ENCODE data around the gene CORO2B.

The CORO2B gene

GRCh38 chr15:68555679-68556037 is 23.1 kb upstream of the CORO2B start:
- Histone ChIP-seq H3K9me3 (replicated peaks; ENCODE audit: insufficient read depth, low read length) (no peaks in the 10 kb centered on the region), H3K4me2 (ENCODE audit: low read depth, low read length) (no peak overlapping the region), H2AFZ (ENCODE audit: low read length) (no peak overlapping the region)

GRCh38 chr15:68556139-68556990 is 22.4 kb upstream of the CORO2B start:
- no peaks in the 10 kb centered on the region for H4K20me1 ChIP-seq (ENCODE audit: insufficient read depth, low read length)

More at GRCh38 chr15:68555679-68556037, 23.1 kb upstream of the CORO2B start:
- no peak overlapping the region for H3K27ac ChIP-seq (ENCODE audit: low read length)
- H3K27me3 ChIP-seq (replicated peaks; ENCODE audit: insufficient read depth, low read length): 0 out of 2 replicates have a peak, but pooled peaks cover 3% of the 10 kb centered on the region
- no peaks in the 10 kb centered on the region for H3K4me1 ChIP-seq (ENCODE audit: low read length)
- H3K9ac ChIP-seq (ENCODE audit: low read length): no peak overlapping the region
- no peaks in the 10 kb centered on the region for H3K79me2 ChIP-seq (ENCODE audit: low read length)
- DNase-seq: no peak
- H4K20me1 ChIP-seq (ENCODE audit: insufficient read depth, low read length): no peaks in the 10 kb centered on the region
- no peaks in the 10 kb centered on the region for H3K36me3 ChIP-seq (replicated peaks; ENCODE audit: insufficient read depth, low read length)
- H3K4me3 ChIP-seq (ENCODE audit: low read length): no peak overlapping the region
- TF ChIP-seq, protein P1, sequence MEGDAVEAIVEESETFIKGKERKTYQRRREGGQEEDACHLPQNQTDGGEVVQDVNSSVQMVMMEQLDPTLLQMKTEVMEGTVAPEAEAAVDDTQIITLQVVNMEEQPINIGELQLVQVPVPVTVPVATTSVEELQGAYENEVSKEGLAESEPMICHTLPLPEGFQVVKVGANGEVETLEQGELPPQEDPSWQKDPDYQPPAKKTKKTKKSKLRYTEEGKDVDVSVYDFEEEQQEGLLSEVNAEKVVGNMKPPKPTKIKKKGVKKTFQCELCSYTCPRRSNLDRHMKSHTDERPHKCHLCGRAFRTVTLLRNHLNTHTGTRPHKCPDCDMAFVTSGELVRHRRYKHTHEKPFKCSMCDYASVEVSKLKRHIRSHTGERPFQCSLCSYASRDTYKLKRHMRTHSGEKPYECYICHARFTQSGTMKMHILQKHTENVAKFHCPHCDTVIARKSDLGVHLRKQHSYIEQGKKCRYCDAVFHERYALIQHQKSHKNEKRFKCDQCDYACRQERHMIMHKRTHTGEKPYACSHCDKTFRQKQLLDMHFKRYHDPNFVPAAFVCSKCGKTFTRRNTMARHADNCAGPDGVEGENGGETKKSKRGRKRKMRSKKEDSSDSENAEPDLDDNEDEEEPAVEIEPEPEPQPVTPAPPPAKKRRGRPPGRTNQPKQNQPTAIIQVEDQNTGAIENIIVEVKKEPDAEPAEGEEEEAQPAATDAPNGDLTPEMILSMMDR (IDR thresholded peaks at IDR 0.05; ENCODE audit: low read length): no peak
- TF ChIP-seq EZH2 (optimal IDR thresholded peaks at IDR 0.05; ENCODE audit: low read depth, low read length) (no peak), EZH2phosphoT487 (IDR thresholded peaks at IDR 0.05; ENCODE audit: low read length) (no peak)
- no peaks in the 10 kb centered on the region for H3K9me2 ChIP-seq (replicated peaks; ENCODE audit: insufficient read depth, low read length)
- H3F3A ChIP-seq (ENCODE audit: insufficient read depth, low read length): no peaks in the 10 kb centered on the region

GRCh38 chr15:68557469-68558317 is 21.1 kb upstream of the CORO2B start:
- Histone ChIP-seq H4K20me1 (ENCODE audit: insufficient read depth, low read length) (no peaks in the 10 kb centered on the region), H3F3A (ENCODE audit: insufficient read depth, low read length) (no peaks in the 10 kb centered on the region), H3K79me2 (ENCODE audit: low read length) (no peaks in the 10 kb centered on the region), H3K27me3 (replicated peaks; ENCODE audit: insufficient read depth, low read length) (0 out of 2 replicates have a peak, but pooled peaks cover 2% of the 10 kb centered on the region), H3K4me1 (ENCODE audit: low read length) (no peaks in the 10 kb centered on the region), H3K9me2 (replicated peaks; ENCODE audit: insufficient read depth, low read length) (no peaks in the 10 kb centered on the region), H3K36me3 (replicated peaks; ENCODE audit: insufficient read depth, low read length) (no peaks in the 10 kb centered on the region), H2AFZ (ENCODE audit: low read length) (no peak overlapping the region), H3K27ac (ENCODE audit: low read length) (no peak overlapping the region), H3K4me3 (ENCODE audit: low read length) (no peak overlapping the region), H3K9me3 (replicated peaks; ENCODE audit: insufficient read depth, low read length) (no peaks in the 10 kb centered on the region), H3K9ac (ENCODE audit: low read length) (no peak overlapping the region), H3K4me2 (ENCODE audit: low read depth, low read length) (no peak overlapping the region)
- no peak for DNase-seq
- TF ChIP-seq EZH2 (optimal IDR thresholded peaks at IDR 0.05; ENCODE audit: low read depth, low read length) (no peak), EZH2phosphoT487 (IDR thresholded peaks at IDR 0.05; ENCODE audit: low read length) (no peak)
- TF ChIP-seq, protein P1 (IDR thresholded peaks at IDR 0.05; ENCODE audit: low read length): no peak

More at GRCh38 chr15:68556139-68556990, 22.4 kb upstream of the CORO2B start:
- TF ChIP-seq EZH2phosphoT487 (IDR thresholded peaks at IDR 0.05; ENCODE audit: low read length) (no peak), EZH2 (optimal IDR thresholded peaks at IDR 0.05; ENCODE audit: low read depth, low read length) (no peak)
- TF ChIP-seq, protein P1 (IDR thresholded peaks at IDR 0.05; ENCODE audit: low read length): no peak
- Histone ChIP-seq H3K27me3 (replicated peaks; ENCODE audit: insufficient read depth, low read length) (0 out of 2 replicates have a peak, but pooled peaks cover 3% of the 10 kb centered on the region), H3F3A (ENCODE audit: insufficient read depth, low read length) (no peaks in the 10 kb centered on the region), H3K4me2 (ENCODE audit: low read depth, low read length) (no peak overlapping the region), H2AFZ (ENCODE audit: low read length) (no peak overlapping the region), H3K9me3 (replicated peaks; ENCODE audit: insufficient read depth, low read length) (no peaks in the 10 kb centered on the region), H3K9ac (ENCODE audit: low read length) (no peak overlapping the region), H3K36me3 (replicated peaks; ENCODE audit: insufficient read depth, low read length) (no peaks in the 10 kb centered on the region), H3K27ac (ENCODE audit: low read length) (no peak overlapping the region), H3K9me2 (replicated peaks; ENCODE audit: insufficient read depth, low read length) (no peaks in the 10 kb centered on the region), H3K79me2 (ENCODE audit: low read length) (no peaks in the 10 kb centered on the region), H3K4me3 (ENCODE audit: low read length) (no peak overlapping the region), H3K4me1 (ENCODE audit: low read length) (no peaks in the 10 kb centered on the region)
- no peak for DNase-seq
